Esophagus (tissue), 2 donors: Measurements from ENCODE around the gene TMSB4Y. TPM values are rescaled to one million over a fixed set of nuclear protein-coding genes. Genes with fewer than 3 reads are reported as not detected.
A peak's percentile ranks its signal among the peaks of the same experiment; 100 is the strongest.

Experiments
- H3K27ac ChIP-seq, 2 donors: one replicate each; pipeline ENCODE4 v1.5.1; 2013; ENCODE audit warnings: low read depth in 2 of 2, mild to moderate bottlenecking in 2 of 2, inconsistent platforms in 1 of 2, low read length in 1 of 2, moderate library complexity in 1 of 2
- H3K27me3 ChIP-seq, 2 donors: one replicate each; pipeline ENCODE4 v1.6.1; 2013; ENCODE audit warnings: low read length in 2 of 2, control low read depth in 1 of 2, mild to moderate bottlenecking in 1 of 2; ENCODE audit not compliant: insufficient read depth in 2 of 2, control insufficient read depth in 1 of 2
- H3K36me3 ChIP-seq, 2 donors: one replicate each; pipeline ENCODE4 v1.6.1; 2013; ENCODE audit warnings: low read length in 1 of 2; ENCODE audit not compliant: control insufficient read depth in 2 of 2, insufficient read depth in 2 of 2
- H3K4me1 ChIP-seq, 2 donors: one replicate each; pipeline ENCODE4 v1.6.1; 2013; ENCODE audit warnings: low read length in 1 of 2; ENCODE audit not compliant: control insufficient read depth in 2 of 2, insufficient read depth in 2 of 2
- H3K4me3 ChIP-seq, 2 donors: one replicate each; pipeline ENCODE4 v1.5.1; 2013; ENCODE audit warnings: low read length in 2 of 2, mild to moderate bottlenecking in 2 of 2, low read depth in 1 of 2, moderate library complexity in 1 of 2
- H3K9me3 ChIP-seq, 2 donors: one replicate each; pipeline ENCODE4 v1.6.1; 2013; ENCODE audit warnings: mild to moderate bottlenecking in 2 of 2, low read depth in 1 of 2, low read length in 1 of 2, moderate library complexity in 1 of 2; ENCODE audit not compliant: control insufficient read depth in 2 of 2, insufficient read depth in 1 of 2
- WGBS, 2 donors: extraction: QIAGEN DNeasy Blood & Tissue Kit; methylation state at CpG; one replicate each; pipeline ENCODE4 v1.1.7; 2013; 5-methylcytosine and 5-hydroxymethylcytosine counted together
- polyA plus RNA-seq, 2 donors: library from polyadenylated mRNA; stranded (reverse); fragments of 200-250 nt; gene quantifications; one replicate each; pipeline ENCODE4 v1.2.3, GENCODE V29; 2013
- donor health status: healthy with polysubstance abuse.
- donor health status: Bipolar disorder and iron deficiency.

TMSB4Y gene
- polyA plus RNA-seq, 2 donors: 2.7 TPM; not detected in 1

DNA sequence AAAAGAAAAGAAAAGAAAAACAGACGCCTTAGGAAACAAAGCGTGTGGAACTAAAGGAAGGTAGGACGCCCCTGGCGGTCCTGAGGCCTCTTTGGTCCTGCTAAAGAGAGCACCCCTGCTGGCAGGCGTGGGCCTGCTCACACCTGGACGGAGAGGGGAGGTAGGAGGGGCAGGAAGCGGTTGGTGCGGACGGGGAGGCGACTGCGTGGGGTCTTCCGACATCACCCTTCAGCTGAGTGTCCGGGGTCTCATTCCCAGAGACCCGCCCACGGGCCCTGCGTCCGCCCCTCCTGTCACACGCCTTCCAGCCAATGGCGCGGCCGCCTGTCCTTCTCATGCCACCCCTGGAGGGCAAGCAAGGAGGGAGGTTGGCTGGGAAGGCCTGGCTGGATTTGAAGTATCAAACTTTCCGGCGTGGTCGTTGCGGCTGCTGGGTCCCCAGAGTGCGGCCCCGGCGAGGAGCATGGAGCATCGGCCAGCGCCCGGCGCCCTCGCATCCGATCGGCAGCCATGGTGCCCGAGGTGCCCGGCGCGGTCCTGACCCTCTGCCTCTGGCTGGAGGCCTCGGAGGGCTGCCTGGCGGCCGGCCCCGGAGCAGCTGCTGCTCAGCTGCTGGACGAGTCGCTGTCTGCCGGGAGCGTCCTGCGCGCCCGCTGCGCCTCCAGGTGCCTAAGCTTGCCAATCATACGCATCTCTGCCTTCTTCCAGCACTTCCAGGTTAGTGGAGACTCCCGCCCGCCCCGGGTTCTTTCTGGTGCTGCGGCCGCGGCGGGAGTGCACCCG lies 47.8 kb downstream of the TMSB4Y start:
- Histone ChIP-seq H3K4me3 (peak overlapping the region in 1 of 2 donors; percentile 46), H3K27me3 (no peaks in the 10 kb centered on the region), H3K27ac (no peak overlapping the region), H3K9me3 (no peaks in the 10 kb centered on the region), H3K4me1 (peaks cover 0 to 5% of the 10 kb centered on the region in 2 donors), H3K36me3 (no peaks in the 10 kb centered on the region)
- WGBS, 2 donors: 2% methylated on average over 60 of the region's 60 CpGs; no CpG with 5 or more reads in 1 of the 2 donors

DNA sequence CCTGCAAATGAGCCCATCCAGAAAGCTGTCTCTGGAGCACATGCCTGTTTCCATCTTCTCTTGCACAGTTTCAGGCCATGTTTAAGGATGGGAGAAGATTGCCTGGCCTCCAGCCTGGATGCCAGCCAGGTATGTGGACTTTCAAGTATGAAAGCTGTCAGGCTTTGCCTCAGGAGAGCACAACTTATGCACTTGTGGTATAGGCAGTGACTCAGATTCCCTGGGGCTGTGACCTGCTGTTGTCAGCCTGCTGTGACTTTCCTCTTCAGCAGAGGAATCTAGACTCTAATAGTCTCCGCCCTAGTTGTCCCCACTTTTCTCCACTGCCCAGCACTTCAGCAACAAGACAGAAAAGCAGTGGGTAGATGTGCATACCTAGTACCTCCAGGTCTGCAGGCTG lies 51.0 kb downstream of the TMSB4Y start:
- H3K4me1 ChIP-seq: peaks cover 0 to 5% of the 10 kb centered on the region in 2 donors
- no peaks in the 10 kb centered on the region for H3K9me3 ChIP-seq
- no peak overlapping the region for H3K4me3 ChIP-seq
- H3K27ac ChIP-seq: no peak overlapping the region
- H3K27me3 ChIP-seq: no peaks in the 10 kb centered on the region
- WGBS, 2 donors: 79% methylated on average over 1 of the region's 1 CpG; no CpG with 5 or more reads in 1 of the 2 donors
- no peaks in the 10 kb centered on the region for H3K36me3 ChIP-seq

Other genes with a start within 250 kb of the TMSB4Y start
- gene UTY, start 223.9 kb upstream of the TMSB4Y start, polyA plus RNA-seq: 1 to 10 TPM in 1 of 2 donors, not detected in 1; 4.0 TPM